Neural cell (in vitro differentiated cells): ENCODE measurements around the gene TNRC6C.

Source experiments
- CTCF ChIP-seq: fragments of 450-650 bp; IDR thresholded peaks from 2 replicates; pipeline ENCODE4 v1.5.1; 2014; ENCODE audit warnings: antibody characterized with exemption, mild to moderate bottlenecking, moderate library complexity; ENCODE audit not compliant: poor library complexity, severe bottlenecking
- EP300 ChIP-seq: fragments of 450-650 bp; conservative IDR thresholded peaks from 2 replicates; pipeline ENCODE4 v1.6.1; 2014; ENCODE audit warnings: antibody characterized with exemption, mild to moderate bottlenecking, moderate library complexity; ENCODE audit not compliant: poor library complexity, severe bottlenecking
- SMC3 ChIP-seq: fragments of 450-650 bp; conservative IDR thresholded peaks from 2 replicates; pipeline ENCODE4 v1.6.1; 2014; ENCODE audit warnings: antibody characterized with exemption, mild to moderate bottlenecking, moderate library complexity; ENCODE audit not compliant: poor library complexity

- TF ChIP-seq CTCF (no peak), EP300 (no peak), SMC3 (peak; percentile 12)
Measured at GRCh38 chr17:78058001-78058400, 99.5 kb downstream of the TNRC6C start.
